NCI-H128 (cell line): ENCODE results near the gene FASTK.

Experiments
- DNase-seq: peaks from one replicate; lab custom pipeline; 2025; ENCODE audit not compliant: unreplicated experiment; lab: John Stamatoyannopoulos, UW

Gene FASTK

DNA sequence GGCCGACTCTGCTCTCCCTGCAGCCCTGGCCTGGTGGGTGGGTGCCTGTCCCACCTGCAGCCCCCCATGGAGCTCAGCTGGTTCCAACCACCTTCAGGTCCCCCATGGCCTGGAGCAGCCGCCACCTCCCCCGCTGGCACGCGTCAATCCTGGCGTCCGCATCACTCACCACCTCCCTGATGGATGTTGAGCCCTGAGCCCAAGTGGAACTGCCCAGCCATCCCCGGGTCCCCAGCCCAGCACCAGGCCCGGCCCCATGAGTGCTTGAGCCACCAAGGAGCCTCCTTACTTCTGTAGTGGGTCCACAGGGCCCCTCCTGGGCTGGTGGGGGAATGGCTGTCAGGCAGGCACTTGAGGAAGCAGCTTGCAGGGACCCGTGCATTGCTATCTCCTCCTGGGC lies 20.3 kb upstream of the FASTK start:
- no peak for DNase-seq

DNA sequence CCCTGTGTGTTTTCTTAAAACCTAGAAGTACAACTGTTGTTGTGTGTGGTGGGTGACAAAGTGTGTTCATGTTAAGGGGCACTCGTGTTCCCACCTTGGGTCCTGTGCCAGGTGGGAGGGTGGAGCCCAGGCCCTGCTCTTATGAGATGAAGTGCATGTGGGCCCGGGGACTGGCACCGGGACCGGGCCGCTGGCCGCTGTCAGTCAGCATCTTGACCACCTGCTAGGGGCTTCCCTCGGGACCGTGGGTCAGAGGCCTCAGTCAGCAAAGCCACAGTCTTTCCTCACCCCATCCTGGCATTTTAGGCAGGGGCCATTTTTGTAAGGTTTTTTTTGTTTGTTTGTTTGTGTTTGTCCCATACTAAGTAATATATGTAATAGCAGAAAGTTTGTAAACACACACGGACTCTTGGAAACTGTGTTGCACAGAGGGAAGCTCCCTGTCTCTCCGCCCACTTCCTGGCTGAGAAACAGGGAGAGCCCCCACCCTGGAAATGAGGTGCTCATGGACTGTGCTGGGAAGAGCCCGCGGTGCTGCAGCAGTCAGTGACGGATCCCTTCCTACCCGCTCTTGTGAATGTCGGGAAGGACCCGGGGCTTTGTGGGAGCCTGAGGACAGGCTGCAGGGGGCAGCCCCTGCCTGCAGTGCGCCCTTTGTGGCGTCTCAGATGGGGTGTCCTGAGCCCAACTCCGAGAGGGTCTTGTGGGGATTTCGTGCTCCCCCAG lies 19.0 kb upstream of the FASTK start:
- DNase-seq, result no peak

DNA sequence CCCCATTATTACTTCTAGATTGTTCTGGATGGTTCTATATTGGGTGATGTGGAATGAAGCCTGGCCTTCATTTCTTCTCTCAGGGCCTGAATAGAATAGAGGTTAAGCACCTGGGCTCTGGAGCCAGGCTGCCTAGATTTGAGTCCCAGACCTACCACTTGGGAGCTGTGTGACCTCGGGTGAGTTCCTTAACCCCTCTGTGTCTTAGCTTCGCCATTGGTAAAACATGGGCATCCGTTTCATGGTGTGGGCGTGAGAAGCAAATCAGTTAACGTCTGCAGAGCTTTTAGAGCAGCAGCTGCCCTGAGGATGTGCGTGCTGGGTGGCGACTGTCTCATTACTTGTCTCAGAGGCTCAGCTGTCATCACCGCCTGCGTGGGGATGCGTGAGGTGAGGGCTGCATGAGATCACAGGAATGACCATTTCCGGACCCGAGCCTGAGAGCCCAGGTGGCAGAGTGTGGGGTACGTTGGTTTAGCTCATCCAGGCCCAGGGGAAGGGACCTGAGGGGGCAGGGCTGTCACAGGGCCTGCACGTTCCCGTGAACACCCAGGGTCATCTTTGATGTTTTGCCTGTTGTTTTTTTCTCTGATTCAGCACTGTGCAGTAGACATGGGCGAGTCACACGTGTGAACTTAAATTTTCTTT lies 15.3 kb upstream of the FASTK start:
- no peak for DNase-seq

DNA sequence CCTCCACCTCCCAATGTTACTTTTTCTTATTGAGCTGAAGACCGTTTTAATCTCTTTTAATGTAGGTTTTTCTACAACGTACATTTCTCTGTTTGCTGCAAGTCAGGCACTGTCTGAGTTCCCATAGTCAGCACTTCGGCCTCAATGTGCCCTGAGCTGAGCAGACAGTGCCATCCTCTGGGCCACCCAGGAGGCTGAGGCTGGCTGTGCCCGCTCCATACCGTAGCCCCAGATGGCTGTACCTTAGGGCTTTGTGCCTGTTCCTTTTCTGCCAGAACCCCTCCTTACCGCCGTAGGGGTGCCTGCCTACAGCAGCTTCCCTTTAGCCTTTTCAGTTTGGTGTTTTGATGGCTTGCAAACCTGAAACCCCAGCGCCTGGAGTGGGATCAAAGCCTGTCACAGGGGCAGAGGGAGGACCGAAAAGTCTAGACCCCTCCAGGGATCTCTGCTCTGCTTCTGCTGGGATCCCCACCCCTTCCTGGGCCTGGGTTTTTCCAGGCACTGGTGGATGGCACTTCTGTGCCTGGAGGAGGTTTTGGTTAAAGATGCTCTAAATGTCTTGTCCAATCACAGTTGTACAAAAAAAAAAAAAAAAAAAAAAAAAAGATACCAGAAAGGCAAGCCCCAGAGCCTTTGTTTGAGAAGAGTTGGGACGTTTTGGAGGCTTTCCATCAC lies 14.7 kb upstream of the FASTK start:
- no peak for DNase-seq

DNA sequence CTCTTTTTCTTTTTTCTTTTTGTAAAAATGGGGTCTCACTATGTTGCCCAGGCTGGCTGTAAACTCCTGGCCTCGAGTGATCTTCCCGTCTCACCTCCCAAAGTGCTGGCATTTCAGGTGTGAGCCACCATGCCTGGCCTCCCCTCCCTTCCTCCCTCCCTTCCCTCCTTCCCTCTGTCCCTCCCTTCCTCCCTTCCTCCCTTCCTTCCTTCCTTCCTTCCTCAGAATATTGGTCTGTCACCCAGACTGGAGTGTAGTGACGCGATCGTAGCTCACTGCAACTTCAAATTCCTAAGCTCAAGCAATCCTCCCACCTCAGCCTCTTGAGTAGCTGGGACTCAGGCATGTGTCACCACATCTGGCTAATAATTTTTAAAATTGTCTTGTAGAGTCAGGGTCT lies 14.1 kb upstream of the FASTK start:
- no peak for DNase-seq

DNA sequence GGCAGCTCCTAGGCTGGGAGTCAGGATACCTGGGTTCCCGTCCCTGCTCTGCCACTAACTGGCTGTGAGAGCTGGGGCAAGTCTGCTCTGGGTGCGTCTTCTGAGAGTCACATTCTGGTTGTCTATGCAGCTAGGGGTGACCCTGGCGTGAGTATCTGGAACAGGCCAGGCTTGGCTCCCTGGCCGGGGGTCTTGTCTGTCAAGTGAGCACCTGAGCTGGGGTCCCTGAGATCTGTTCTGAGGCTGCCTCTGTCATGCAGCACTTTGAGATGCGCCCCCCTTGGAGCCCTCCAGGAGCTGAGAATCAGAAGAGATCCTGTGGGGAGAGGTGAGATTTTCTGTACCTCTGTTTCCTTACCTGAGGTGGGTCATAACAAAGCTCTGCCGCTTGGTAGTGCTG lies 13.1 kb upstream of the FASTK start:
- DNase-seq, result no peak

DNA sequence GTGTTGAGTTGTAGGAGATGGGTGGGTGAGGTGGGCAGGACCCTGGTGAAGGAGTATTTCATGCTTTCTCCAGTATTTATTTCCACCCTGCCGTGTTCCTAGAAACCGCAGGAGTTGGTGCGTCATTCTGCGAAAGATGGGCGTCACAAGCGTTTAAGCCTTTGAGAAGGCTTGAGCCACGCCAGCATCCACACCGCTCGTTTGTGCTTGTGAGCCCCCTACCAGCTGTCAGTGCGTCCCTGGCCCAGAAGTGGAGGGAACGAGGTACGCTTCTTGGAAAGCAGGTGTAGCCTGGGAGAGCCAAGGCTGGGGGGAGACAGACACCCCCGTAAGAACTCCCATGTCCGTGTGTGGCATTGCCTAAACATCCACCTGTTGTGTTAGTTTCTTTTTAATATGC lies 11.4 kb upstream of the FASTK start:
- no peak for DNase-seq

DNA sequence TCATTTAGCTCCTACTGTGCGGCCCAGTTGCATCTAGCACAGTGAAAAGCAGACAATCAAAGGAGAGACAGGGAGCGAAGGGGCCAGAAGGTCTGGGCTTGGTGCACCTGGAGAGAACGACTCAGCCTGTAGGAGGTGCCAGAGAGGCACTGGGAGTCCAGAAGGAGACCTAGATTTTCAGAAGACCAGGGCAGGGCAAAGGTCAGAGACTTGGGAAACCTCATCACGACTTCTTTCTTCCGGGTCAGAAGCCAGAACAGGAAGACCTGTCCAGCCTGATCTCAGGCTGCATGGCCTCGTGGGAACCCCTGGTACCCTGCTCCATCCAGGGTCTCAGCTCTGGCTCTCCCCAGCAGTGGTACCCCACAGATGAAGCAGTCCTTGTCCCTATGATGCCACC lies 10.8 kb upstream of the FASTK start:
- no peak for DNase-seq

DNA sequence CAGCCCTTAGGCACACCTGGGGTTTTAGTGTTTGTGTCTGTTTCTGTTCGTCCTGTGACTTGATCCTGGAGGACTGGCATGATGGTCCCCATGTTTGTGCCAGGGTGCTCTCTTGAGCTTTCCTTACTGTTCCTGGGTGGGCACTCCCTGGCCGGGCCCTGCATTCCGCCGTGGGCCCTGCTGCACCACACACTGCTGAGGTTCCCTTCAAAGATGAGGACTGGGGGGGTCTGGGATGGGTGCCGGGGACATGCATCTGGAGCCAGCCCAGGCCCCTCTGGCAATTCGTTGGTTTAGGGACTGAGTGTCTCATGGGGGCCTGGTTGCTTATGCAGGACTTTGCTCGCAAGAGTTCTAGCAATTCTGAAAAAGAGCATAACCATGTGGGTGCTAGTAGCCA lies 10.4 kb upstream of the FASTK start:
- DNase-seq, result no peak

DNA sequence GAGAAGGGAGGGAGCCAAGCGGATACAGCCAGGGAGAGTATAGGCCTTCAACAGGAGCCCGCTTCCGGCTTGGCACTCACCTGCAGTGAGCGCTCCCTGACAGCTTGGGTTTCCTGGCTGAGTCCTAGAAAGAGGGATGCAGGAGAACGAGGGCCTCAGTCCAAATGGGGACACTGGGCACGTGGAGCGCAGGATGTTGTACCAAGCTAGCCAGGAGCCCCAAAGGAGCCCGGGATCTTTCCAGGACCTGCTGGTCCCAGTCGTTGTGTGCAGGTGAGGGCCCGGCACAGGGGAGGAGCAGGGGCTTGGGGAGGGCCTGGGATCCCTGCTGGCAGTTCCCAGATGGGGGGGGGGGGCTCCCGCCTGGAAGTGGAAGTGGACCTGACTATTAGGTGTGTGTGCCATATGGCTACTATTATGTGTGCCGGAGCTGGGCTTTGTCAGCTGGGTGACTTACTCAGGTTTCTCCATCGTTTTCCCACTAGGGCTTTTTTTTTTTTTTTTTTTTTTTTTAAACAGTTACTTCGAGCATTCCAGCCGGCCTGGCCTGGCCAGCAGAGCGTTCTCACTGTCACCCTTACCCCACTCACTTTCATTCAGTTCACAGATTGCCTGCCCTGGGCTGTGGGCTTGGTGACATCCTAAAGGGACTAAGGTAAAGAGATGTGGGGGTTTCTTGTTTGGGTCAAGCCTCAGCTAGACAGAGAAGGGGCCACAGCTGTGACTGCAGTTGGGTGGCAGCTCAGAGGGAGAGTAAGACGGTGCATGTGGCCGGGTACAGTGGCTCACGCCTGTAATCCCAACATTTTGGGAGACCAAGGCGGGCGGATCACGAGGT lies 9.5 kb upstream of the FASTK start:
- DNase-seq, result no peak

DNA sequence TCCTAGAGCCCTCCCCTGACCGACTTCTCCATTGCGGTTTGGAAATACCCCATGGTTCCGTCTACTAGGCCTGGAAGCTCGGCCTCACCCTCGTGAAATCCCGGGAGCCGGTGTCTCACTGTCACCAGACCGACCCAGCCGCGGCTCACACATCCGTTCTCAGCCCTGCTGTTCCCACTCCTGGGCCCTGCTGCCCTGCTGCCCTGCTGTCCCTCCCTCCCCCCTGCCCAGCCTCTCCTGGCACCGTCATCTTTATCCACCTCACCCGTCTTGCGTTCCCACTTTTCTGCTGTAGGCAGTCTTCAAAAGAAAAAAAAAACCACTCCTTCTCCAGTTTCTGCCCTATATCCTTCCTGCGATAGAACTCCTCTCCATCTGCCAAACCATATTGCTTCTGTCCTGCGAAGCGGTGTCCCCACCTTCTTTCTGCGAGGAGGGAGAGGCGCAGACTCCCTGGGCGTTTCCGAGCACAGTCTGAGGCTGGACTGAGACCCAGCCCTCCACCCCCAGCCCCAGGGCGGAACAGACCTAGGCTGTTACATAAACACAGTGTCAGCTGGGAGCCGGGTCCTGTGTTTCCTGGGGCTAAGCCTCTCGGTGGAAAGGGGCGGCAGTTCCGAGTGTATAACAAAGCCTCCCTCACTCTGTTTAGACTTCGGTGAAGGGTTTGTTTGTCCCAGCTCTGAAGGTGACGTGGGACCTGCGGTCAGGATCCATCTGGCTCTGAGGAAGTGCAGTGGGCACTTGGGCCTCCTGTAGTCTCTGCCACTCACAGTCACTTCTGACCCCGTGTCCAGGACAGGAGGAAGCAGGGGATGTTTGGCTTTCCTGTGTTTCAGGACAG lies 8.5 kb upstream of the FASTK start:
- DNase-seq, result no peak

DNA sequence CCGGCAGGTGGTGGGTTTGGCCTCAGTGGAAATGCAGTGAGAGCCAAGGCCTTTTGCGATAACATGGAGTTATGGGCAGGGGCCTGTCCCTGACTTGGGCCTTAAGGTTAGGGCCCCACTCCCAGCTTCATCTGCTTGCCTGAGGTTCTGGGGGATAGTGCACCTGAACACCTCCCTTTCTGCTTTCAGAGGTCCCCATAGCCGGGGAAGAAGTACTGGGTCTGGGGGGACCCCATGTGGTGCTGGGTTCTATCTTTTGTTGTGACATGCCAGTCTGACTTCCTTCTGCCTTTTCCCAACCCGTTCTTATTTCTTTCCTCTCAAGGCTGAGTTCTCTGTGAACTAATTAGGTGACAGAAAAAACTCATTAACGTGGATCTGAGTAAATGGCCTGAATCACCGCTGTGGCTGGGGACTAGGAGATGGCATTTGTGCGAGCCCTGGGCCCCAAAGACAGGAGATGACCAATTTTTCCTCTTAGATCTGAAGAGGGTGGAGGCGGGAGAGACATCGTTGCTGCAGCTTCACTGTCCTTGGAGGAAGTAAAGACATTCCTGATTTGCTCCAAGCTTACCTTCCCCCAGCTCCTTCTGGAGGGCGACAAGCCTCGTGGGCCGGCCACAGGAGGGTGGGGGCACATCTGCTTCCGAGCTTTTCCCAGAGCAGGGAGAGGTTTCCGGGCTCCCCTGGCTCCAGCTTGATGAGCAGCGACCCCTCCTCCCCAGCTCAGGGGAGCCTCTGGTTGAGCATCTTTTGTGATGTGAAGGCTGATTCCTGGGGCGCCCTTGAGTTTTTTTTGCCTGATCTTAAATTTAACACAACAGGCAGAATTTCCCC lies 7.6 kb upstream of the FASTK start:
- no peak for DNase-seq

DNA sequence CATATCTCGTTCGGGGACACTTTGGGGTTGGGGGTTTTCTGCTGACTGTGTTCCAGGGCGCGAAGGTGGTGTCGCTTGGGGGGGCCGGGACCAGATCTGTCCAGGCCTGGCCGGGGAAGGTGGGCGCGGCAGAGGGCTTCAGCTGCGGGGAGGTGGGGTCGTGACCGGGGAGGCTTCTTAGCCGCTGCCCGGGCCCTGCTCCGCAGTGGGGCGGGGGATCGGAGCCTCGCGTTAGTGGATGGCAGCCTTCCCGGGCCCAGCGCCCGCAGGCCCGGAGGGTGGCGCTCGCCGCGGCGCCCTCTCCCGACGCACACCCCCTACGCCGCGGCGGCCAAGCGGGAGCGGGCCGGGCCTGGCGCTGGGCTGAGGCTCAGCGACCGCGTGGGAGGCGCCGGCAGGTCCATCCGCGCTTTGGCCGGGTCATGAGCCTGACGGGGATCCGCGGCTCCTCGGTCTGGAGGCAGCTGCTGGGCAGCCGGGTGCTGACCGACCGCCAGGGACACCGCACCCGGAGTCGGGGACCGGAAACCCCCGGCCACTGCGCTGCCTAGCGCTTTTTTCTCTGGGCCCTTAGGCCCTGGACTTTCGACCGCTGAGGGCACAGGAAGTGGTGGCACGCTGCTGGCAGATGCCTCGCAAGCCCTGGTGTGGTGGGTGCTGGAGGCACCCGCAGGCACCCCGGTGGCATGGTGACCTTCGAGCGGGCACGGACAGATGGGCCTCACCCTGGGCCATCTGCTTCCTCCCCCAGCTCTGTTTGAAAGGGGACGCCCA lies 6.8 kb upstream of the FASTK start:
- DNase-seq, result peak; percentile 15

DNA sequence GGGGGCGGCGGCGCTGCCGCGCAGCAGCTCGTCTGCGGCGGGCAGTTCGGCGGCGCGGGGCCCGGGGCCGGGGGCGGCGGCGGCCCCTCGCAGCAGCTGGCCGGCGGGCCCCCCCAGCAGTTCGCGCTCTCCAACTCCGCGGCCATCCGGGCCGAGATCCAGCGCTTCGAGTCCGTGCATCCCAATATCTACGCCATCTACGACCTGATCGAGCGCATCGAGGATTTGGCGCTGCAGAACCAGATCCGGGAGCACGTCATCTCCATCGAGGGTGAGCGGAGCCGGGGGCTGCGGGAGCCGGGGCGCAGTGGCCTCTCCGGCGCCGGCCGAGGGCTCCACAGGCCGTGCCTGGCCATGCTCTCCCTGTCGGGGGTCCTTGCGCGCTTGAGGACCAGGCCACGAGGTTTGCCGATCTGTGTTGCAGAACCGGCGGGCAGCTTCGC lies 6.2 kb upstream of the FASTK start:
- DNase-seq, result no peak

DNA sequence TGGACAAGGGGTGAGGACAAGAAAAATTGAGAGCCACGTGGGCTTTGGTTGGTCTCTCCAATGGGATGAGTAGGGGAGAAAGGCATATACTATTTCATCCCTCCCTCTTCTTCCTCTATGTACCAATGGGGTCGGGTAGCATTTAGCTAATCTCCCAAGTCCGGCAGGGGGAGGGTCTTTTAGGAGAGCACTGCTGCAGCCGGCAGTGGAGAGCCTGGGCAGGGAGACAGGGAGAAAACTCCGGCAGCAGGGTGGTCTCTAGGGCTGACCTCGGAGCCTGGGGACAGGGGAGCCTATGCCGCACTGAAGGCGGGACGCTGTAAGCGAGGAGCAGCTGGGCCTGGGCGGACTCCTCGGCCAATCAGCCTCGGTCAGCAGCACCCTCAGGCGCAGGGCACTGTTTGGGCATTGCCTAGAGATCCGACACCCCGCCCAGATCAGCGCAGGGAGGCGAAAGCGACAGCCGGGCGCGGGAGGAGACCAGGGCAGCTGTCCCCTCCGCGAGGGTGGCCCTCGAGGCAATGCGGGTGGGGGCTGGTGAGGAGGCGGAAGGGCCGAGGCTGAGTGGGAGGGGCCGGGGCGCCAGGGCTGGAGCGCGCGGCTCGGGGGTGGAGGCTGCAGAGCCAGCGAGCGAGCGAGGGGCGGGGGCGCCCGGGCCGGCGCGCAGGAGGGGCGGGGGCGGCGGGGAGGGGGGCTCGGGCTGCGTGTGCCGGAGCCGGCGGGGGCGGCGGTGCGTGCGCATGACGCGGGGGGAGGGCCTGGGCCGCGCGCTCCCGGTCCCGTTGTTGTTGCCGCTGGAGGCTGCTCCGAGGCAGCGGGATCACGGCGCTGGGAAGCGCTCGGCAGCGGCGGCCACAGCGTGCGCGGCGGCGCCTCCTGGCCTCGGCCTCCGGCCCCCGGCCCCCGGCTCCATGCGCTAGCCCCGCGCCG lies 5.3 kb upstream of the FASTK start, which contains the start of gene AGAP3:
Gene AGAP3, plus strand, starts transcription at position 785 of the 930 bp plus-strand sequence. CDS start 267 bp downstream, outside the sequence.
- DNase-seq, result peak; percentile 60

DNA sequence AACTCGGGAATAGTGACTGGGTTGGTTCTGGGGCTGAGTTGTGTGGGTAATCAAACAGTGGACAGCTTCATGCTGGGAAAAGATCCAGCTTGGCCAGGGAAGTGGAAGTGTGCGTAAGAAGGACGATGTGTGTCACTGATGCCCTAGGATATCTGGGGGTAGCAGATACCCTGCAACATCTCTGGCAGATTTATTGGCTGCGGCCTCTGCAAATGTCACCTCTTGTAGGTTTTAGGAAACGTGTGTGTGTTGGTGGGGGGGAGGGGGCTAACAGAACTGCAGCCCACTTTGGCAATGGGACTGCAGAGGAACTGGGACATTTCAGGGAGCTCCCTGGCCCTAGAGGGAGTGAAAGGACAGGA lies 4.7 kb upstream of the FASTK start:
- no peak for DNase-seq

DNA sequence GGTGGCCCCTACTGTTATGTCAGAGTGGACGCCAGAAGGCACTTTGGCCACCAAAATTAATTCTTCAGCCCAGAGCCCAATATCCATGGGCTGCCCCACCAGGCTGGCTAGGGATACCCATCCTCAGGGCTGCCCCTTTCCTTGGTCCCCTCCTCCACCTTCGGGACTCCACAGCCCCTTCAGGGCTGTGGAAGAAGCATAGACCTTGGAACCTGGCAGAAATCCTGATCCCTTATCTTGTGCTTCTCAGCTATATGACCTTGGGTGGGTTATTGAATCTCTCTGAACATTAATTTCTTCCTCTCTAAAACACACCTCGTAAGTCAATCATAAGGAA lies 3.2 kb upstream of the FASTK start:
- DNase-seq, result no peak
